ENCODE data around the gene FOXN3.

GRCh38 chr14:89139404-89140247 is 277.4 kb downstream of the FOXN3 start:
- TF ChIP-seq, protein P1, sequence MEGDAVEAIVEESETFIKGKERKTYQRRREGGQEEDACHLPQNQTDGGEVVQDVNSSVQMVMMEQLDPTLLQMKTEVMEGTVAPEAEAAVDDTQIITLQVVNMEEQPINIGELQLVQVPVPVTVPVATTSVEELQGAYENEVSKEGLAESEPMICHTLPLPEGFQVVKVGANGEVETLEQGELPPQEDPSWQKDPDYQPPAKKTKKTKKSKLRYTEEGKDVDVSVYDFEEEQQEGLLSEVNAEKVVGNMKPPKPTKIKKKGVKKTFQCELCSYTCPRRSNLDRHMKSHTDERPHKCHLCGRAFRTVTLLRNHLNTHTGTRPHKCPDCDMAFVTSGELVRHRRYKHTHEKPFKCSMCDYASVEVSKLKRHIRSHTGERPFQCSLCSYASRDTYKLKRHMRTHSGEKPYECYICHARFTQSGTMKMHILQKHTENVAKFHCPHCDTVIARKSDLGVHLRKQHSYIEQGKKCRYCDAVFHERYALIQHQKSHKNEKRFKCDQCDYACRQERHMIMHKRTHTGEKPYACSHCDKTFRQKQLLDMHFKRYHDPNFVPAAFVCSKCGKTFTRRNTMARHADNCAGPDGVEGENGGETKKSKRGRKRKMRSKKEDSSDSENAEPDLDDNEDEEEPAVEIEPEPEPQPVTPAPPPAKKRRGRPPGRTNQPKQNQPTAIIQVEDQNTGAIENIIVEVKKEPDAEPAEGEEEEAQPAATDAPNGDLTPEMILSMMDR (IDR thresholded peaks at IDR 0.05): no peak
- no peak for TF ChIP-seq POLR2A (IDR thresholded peaks at IDR 0.05)
